HCEC 1CT (cell line): Measurements from ENCODE around the gene SMARCE1.

Source experiments
- DNase-seq: peaks from one replicate; pipeline ENCODE4 v3.0.0-alpha.2; 2017

Gene SMARCE1

GRCh38 chr17:40647624-40648383 is at the start of gene SMARCE1:
SMARCE1 (minus strand) TSS chr17:40647818; CDS start chr17:40645802, 2,016 bp downstream.
- DNase-seq = peak; percentile 70

- DNase-seq = no peak
Measured at GRCh38 chr17:40697297-40697696, 49.7 kb upstream of the SMARCE1 start.

- DNase-seq = no peak
Measured at GRCh38 chr17:40696651-40697072, 49.0 kb upstream of the SMARCE1 start.

DNA sequence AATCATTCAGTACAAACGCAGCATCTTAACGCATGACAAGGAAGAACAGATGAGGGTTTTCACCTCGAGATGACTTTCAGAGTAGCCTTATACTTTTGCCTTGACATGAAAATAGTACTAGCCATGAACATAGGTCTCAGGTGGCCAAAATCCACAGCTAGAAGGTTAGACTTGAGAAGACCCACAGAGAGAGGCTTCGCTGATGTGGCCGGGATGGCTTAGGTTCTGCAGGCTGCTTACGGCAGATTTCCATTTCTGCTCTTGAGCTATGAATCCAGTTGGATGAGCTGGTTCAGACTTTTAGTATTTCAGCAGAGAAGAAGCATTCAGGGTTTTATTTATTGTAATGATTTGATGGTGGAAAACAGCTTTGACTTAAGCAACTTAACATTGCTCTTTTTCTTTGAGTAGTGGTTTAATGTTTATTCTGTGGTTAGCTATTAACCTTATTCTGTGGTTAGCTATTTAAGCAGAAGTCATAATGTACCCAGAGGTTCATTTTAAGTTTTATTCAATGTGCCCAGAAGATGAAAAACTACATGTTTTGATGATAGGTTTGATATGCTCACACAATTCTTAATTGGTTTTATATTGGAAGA is 48.4 kb upstream of the SMARCE1 start:
- no peak for DNase-seq

GRCh38 chr17:40694584-40694983 is 47.0 kb upstream of the SMARCE1 start:
- no peak for DNase-seq

DNA sequence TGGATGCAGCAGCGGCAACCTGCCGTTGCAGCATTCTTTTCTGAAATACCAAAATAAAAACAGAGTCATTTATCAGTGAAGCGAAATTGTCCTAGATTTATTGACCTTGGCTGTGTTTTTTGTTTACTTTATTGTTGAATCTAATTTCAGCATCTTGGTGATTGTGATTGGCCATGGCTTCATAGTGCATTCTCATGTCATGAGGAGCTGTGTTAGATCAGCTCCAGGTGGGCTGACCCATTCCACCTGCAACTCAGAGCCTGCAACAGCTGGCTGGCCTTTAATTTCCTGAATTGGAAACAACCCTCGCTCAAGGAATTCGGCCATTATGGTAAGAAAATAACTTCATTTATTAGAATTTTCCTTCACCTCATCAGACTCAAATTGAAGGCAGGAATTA is 39.5 kb upstream of the SMARCE1 start:
- DNase-seq = no peak

GRCh38 chr17:40686192-40686591 is 38.6 kb upstream of the SMARCE1 start:
- DNase-seq = no peak

DNA sequence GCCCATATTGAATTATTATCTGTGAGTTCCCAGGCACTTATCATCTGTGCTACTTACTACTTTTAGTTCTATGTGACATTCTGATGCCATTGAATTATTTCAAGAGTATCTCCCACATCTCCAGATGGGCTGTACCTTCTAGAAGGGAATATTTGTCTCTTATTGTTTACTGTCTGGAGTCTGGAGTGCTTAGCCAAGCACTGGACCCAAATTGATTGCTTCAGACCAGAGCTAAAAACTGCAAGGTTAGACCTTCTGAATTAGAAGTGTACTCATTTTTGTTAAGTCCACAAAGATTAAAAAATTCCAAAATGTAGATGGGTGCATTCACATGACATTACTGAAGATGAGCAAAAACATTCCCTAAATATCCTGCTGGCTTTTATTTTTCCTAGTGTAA is 33.4 kb upstream of the SMARCE1 start:
- DNase-seq = no peak

- DNase-seq = no peak
Measured at GRCh38 chr17:40679523-40679907, 31.9 kb upstream of the SMARCE1 start.

GRCh38 chr17:40678902-40679522 is 31.4 kb upstream of the SMARCE1 start:
- DNase-seq = no peak

- DNase-seq = no peak
Measured at GRCh38 chr17:40675905-40676304, 28.3 kb upstream of the SMARCE1 start.

DNA sequence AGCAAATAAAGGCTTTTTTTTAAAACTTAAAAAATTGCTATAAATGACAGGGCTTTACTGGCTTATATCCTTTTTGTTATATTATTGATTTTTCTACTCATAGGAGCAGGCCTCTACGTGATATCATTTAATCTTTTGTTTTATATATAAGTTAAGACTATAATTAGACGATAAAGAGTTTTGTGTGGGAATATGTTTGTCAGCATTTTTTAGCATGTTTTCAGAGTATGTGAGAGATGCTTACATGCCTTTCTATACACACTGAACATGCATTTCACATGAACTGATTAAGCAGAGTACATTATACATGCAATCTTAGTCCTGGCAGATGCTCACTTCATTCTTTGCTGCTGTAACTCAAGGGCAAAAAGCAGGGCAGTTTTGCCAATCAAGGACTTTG is 25.0 kb upstream of the SMARCE1 start:
- no peak for DNase-seq

DNA sequence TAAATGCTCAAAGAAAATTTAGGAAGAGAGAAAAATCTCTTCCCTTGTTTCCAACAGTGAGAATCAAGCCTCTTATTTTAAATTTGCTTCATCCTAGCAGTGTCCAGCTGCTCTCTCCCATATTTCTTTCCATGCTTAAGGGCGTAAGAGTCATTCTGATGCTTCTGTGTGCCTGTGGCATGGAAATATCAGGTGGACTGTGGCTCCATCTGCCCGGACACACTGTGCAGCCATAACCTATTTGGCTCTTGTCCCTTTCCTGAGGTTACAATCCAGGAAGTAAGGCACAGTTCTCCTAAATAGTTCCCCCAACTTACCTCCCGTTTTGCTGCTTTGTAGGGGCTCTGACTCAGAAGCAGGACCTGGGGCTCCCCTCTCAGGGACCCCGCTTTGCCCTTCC is 23.7 kb upstream of the SMARCE1 start:
- no peak for DNase-seq

DNA sequence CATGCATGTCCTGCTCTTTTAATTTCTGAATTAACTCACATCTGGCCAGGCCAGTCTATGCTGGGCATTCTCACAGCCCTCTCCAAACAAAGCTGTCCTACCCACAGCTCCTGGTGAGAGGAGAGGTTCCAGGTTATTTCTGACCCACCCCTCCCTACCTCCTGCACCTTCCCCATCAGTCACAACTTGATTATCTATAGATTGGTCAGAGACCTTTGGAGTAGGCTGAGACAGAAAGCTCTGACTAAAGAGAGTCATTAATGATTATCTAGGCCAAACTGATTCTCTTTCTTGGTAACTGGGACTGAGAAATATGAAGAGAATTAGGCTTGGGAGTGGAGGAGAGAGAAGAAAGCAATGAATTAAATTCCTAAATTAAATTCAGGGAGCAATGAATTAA is 18.7 kb upstream of the SMARCE1 start:
- no peak for DNase-seq

GRCh38 chr17:40664582-40665333 is 17.1 kb upstream of the SMARCE1 start, which contains the start of gene KRT222:
KRT222 (minus strand) TSS chr17:40665177; CDS start chr17:40665099, 78 bp downstream.
- DNase-seq = no peak

DNA sequence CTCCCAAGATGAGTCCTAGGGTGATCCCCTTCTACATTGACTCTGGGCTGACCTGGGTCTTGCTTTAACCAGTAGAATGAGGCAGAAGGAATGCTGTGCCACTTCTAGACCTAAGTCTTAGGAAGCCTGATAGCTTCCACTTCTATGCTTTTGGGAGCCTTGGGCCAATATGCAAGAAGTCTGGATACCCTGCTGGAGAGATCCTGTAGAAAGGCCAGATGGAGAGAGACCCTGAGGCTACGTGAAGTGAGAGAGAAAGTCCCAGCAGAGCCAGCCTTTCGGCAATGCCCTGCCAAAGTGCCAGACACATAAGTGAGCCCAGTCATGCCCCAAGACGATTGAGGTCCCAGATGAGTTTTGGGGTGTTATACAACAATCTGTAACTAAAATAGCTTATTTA is 15.6 kb upstream of the SMARCE1 start:
- no peak for DNase-seq

GRCh38 chr17:40659911-40660310 is 12.3 kb upstream of the SMARCE1 start:
- DNase-seq = no peak

DNA sequence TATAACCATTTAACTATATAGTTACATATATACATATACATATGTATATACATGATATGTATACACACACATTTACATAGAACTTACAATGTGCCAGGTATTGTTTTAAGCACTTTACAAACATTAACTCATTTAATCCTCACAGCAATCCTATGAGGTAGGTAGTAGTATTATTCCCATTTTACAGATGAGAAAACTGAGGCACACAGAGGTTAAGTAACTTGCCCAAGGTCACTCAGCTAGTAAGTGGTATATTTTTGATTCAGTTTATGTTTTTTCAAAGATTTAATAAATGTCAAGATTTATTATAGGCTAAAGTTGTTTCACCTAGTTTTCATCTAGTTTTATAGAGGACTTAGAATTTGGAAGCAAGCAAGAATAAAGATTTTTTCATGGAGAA is 10.8 kb upstream of the SMARCE1 start:
- no peak for DNase-seq

- DNase-seq = no peak
Measured at GRCh38 chr17:40651939-40652338, 4.3 kb upstream of the SMARCE1 start.

GRCh38 chr17:40648384-40648968 is 858 bp upstream of the SMARCE1 start:
- DNase-seq = no peak

GRCh38 chr17:40646791-40647623 is 611 bp downstream of the SMARCE1 start:
- peak; percentile 51 for DNase-seq

DNA sequence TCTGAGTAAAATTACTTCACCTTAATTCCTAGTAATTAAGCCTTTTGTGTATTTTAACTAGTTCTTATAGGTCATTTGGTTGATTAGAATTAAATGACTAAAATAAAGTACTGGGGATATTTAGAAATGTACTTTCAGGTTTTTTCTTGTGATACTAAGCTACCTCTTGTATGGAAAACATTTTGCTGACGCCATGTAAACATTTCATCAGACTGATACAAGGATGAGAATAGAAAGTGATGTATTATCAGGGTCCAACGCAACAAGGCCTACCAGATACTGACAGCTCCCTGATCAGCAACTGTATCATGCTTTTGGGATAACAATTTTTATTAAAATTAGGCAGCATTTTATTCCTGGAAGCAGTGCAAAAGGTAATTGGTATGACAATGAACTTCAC is 1.7 kb downstream of the SMARCE1 start:
- DNase-seq = no peak
